HG03025 (cell line): Measurements from ENCODE around the gene VCL.
"Not testable (repeated sequence)": the region's sequence is repeated elsewhere in the genome, so short reads cannot be mapped to it uniquely, and the experiment has no call there.

ENCODE experiments used
- ATAC-seq: cut with Tn5 transposase; IDR thresholded peaks from one replicate; pipeline ENCODE4 v1.9.1; 2021; ENCODE audit warnings: mild to moderate bottlenecking, moderate library complexity; ENCODE audit not compliant: unreplicated experiment, low FRiP score

Gene VCL

GRCh38 chr10:73971636-73972354, 26.1 kb upstream of the VCL start:
- no peak for ATAC-seq

- ATAC-seq, result no peak
These were observed 24.5 kb upstream of the VCL start for GRCh38 chr10:73973427-73973826.

GRCh38 chr10:73974309-73974946, 23.5 kb upstream of the VCL start:
- no peak for ATAC-seq

- no peak for ATAC-seq
These were observed 22.5 kb upstream of the VCL start for GRCh38 chr10:73975388-73975787.

- ATAC-seq, result no peak
These were observed 18.6 kb upstream of the VCL start for GRCh38 chr10:73979141-73979808.

- ATAC-seq, result no peak
These were observed 18.0 kb upstream of the VCL start for GRCh38 chr10:73979809-73980433.

- no peak for ATAC-seq
These were observed 16.1 kb upstream of the VCL start for GRCh38 chr10:73981812-73982211.

- no peak for ATAC-seq
These were observed 14.5 kb upstream of the VCL start for GRCh38 chr10:73983096-73984047.

GRCh38 chr10:73989594-73990150, 8.2 kb upstream of the VCL start:
- no peak for ATAC-seq

- ATAC-seq, result no peak
These were observed 6.6 kb upstream of the VCL start for GRCh38 chr10:73991203-73991883.

- ATAC-seq, result no peak
These were observed 6.1 kb upstream of the VCL start for GRCh38 chr10:73991884-73992245.

GRCh38 chr10:73992899-73993788, 4.8 kb upstream of the VCL start:
- no peak for ATAC-seq

GRCh38 chr10:73995035-73995358, 2.9 kb upstream of the VCL start:
- ATAC-seq, result no peak

GRCh38 chr10:73997461-73997786, 492 bp upstream of the VCL start:
- peak; percentile 49 for ATAC-seq

- ATAC-seq, result no peak
These were observed 660 bp downstream of the VCL start for GRCh38 chr10:73998623-73998928.

- ATAC-seq, result no peak
These were observed 1.2 kb downstream of the VCL start for GRCh38 chr10:73998929-73999691.

GRCh38 chr10:73999703-74000102, 1.8 kb downstream of the VCL start:
- ATAC-seq, result no peak

GRCh38 chr10:74000244-74000643, 2.3 kb downstream of the VCL start:
- not testable (repeated sequence) for ATAC-seq
